ENCODE data around the gene DNAJC16. TPM values are rescaled to one million over a fixed set of nuclear protein-coding genes. Genes with fewer than 3 reads are reported as not detected.

The DNAJC16 gene
- total and polyA plus RNA-seq, 2 of the 13 experiments (the other 11 are each of a cell fraction or from before 2014, with no cell fraction given) = 11.4 to 15.4 TPM

GRCh38 chr1:15617173-15618076, 90.8 kb downstream of the DNAJC16 start, which contains the start of gene DDI2 (continued):
- TF ChIP-seq BATF2 (CRISPR knock-in tag; IDR thresholded peaks at IDR 0.05) (no peak), ZNF180 (CRISPR knock-in tag; IDR thresholded peaks at IDR 0.05; ENCODE audit: borderline replicate concordance, low read depth) (0 out of 2 replicates have a peak, but pooled peaks have one; percentile 26), SALL2 (CRISPR knock-in tag; IDR thresholded peaks at IDR 0.05) (peak; percentile 96), FOXP1 (IDR thresholded peaks at IDR 0.05) (no peak), FOXP1 (CRISPR knock-in tag; IDR thresholded peaks at IDR 0.05) (no peak), ZNF777 (CRISPR knock-in tag; IDR thresholded peaks at IDR 0.05) (peak; percentile 57), ZNF761 (CRISPR knock-in tag; conservative IDR thresholded peaks at IDR 0.05) (peak; percentile 53; the same call in 1 of the 2 replicates), THAP8 (CRISPR knock-in tag; IDR thresholded peaks at IDR 0.05; ENCODE audit: borderline replicate concordance) (0 out of 2 replicates have a peak, but pooled peaks have one; percentile 61), ZNF780A (CRISPR knock-in tag; IDR thresholded peaks at IDR 0.05) (no peak), ZEB1 (IDR thresholded peaks at IDR 0.05; ENCODE audit: insufficient replicate concordance, low read depth) (no peak), TGIF2 (CRISPR knock-in tag; IDR thresholded peaks at IDR 0.05) (peak; percentile 53; the same call in 1 of the 2 replicates), ZNF138 (CRISPR knock-in tag; IDR thresholded peaks at IDR 0.05; ENCODE audit: low read depth) (0 out of 2 replicates have a peak, but pooled peaks have one; percentile 73), PTBP1 (IDR thresholded peaks at IDR 0.05; ENCODE audit: low read depth, low read length, poor library complexity, severe bottlenecking) (no peak), ZNF639 (CRISPR knock-in tag; conservative IDR thresholded peaks at IDR 0.05) (0 out of 2 replicates have a peak, but pooled peaks have one; percentile 2), TOE1 (CRISPR knock-in tag; IDR thresholded peaks at IDR 0.05) (peak; percentile 23; the same call in 1 of the 2 replicates), RFX1 (IDR thresholded peaks at IDR 0.05) (peak; percentile 31; the same call in 1 of the 2 replicates)
- TF ChIP-seq, protein P1, sequence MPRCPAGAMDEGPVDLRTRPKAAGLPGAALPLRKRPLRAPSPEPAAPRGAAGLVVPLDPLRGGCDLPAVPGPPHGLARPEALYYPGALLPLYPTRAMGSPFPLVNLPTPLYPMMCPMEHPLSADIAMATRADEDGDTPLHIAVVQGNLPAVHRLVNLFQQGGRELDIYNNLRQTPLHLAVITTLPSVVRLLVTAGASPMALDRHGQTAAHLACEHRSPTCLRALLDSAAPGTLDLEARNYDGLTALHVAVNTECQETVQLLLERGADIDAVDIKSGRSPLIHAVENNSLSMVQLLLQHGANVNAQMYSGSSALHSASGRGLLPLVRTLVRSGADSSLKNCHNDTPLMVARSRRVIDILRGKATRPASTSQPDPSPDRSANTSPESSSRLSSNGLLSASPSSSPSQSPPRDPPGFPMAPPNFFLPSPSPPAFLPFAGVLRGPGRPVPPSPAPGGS (CRISPR knock-in tag; IDR thresholded peaks at IDR 0.05) = 0 out of 2 replicates have a peak, but pooled peaks have one; percentile 62
- TF ChIP-seq, protein P2, sequence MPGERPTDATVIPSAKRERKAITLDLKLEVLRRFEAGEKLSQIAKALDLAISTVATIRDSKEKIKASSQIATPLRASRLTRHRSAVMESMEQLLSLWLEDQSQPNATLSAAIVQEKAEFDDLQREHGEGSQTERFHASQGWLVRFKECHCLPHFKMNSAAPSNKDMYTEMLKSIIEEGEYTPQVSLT (CRISPR knock-in tag; IDR thresholded peaks at IDR 0.05; ENCODE audit: borderline replicate concordance, low read depth) = no peak; the same call in 1 of the 2 replicates
- TF ChIP-seq, protein P3, sequence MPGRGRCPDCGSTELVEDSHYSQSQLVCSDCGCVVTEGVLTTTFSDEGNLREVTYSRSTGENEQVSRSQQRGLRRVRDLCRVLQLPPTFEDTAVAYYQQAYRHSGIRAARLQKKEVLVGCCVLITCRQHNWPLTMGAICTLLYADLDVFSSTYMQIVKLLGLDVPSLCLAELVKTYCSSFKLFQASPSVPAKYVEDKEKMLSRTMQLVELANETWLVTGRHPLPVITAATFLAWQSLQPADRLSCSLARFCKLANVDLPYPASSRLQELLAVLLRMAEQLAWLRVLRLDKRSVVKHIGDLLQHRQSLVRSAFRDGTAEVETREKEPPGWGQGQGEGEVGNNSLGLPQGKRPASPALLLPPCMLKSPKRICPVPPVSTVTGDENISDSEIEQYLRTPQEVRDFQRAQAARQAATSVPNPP (CRISPR knock-in tag; IDR thresholded peaks at IDR 0.05) = peak; percentile 59; the same call in 1 of the 2 replicates
- TF ChIP-seq, protein P4, sequence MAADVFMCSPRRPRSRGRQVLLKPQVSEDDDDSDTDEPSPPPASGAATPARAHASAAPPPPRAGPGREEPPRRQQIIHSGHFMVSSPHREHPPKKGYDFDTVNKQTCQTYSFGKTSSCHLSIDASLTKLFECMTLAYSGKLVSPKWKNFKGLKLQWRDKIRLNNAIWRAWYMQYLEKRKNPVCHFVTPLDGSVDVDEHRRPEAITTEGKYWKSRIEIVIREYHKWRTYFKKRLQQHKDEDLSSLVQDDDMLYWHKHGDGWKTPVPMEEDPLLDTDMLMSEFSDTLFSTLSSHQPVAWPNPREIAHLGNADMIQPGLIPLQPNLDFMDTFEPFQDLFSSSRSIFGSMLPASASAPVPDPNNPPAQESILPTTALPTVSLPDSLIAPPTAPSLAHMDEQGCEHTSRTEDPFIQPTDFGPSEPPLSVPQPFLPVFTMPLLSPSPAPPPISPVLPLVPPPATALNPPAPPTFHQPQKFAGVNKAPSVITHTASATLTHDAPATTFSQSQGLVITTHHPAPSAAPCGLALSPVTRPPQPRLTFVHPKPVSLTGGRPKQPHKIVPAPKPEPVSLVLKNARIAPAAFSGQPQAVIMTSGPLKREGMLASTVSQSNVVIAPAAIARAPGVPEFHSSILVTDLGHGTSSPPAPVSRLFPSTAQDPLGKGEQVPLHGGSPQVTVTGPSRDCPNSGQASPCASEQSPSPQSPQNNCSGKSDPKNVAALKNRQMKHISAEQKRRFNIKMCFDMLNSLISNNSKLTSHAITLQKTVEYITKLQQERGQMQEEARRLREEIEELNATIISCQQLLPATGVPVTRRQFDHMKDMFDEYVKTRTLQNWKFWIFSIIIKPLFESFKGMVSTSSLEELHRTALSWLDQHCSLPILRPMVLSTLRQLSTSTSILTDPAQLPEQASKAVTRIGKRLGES (CRISPR knock-in tag; IDR thresholded peaks at IDR 0.05; ENCODE audit: borderline replicate concordance) = no peak

All from HepG2 (cell line).